HG02885 (cell line): ENCODE measurements around the gene VSIG10L2.
"Not testable (repeated sequence)": the region's sequence is repeated elsewhere in the genome, so short reads cannot be mapped to it uniquely, and the experiment has no call there.

Source experiments
- ATAC-seq: cut with Tn5 transposase; IDR thresholded peaks from one replicate; pipeline ENCODE4 v1.9.1; 2021; ENCODE audit warnings: mild to moderate bottlenecking; ENCODE audit not compliant: unreplicated experiment, poor library complexity

The VSIG10L2 gene

GRCh38 chr11:125957618-125958332 is 11.9 kb downstream of the VSIG10L2 start:
- no peak for ATAC-seq

- no peak for ATAC-seq
Measured at GRCh38 chr11:125958872-125959400, 13.1 kb downstream of the VSIG10L2 start.

- ATAC-seq, result no peak
Measured at GRCh38 chr11:125959511-125959910, 13.7 kb downstream of the VSIG10L2 start.

- no peak for ATAC-seq
Measured at GRCh38 chr11:125959931-125960330, 14.1 kb downstream of the VSIG10L2 start.

GRCh38 chr11:125960771-125961170 is 14.9 kb downstream of the VSIG10L2 start:
- no peak for ATAC-seq

- no peak for ATAC-seq
Measured at GRCh38 chr11:125967515-125967914, 21.7 kb downstream of the VSIG10L2 start.

- ATAC-seq, result no peak
Measured at GRCh38 chr11:125968354-125968753, 22.5 kb downstream of the VSIG10L2 start.

GRCh38 chr11:125971618-125972017 is 25.8 kb downstream of the VSIG10L2 start:
- no peak for ATAC-seq

- no peak for ATAC-seq
Measured at GRCh38 chr11:125974284-125974683, 28.4 kb downstream of the VSIG10L2 start.

GRCh38 chr11:125975634-125976033 is 29.8 kb downstream of the VSIG10L2 start:
- ATAC-seq, result no peak

GRCh38 chr11:125976156-125976555 is 30.3 kb downstream of the VSIG10L2 start:
- ATAC-seq, result no peak

- no peak for ATAC-seq
Measured at GRCh38 chr11:125977333-125977732, 31.5 kb downstream of the VSIG10L2 start.

- ATAC-seq, result no peak
Measured at GRCh38 chr11:125978181-125978716, 32.4 kb downstream of the VSIG10L2 start.

GRCh38 chr11:125978778-125979407 is 33.0 kb downstream of the VSIG10L2 start:
- ATAC-seq, result no peak

- ATAC-seq, result no peak
Measured at GRCh38 chr11:125979511-125979910, 33.7 kb downstream of the VSIG10L2 start.

GRCh38 chr11:125980436-125980835 is 34.6 kb downstream of the VSIG10L2 start:
- ATAC-seq, result no peak

- ATAC-seq, result no peak
Measured at GRCh38 chr11:125982348-125982730, 36.5 kb downstream of the VSIG10L2 start.

- ATAC-seq, result not testable (repeated sequence)
Measured at GRCh38 chr11:125985956-125986355, 40.1 kb downstream of the VSIG10L2 start.

GRCh38 chr11:125987066-125987641 is 41.3 kb downstream of the VSIG10L2 start:
- ATAC-seq, result no peak

- ATAC-seq, result no peak
Measured at GRCh38 chr11:125990244-125990643, 44.4 kb downstream of the VSIG10L2 start.

GRCh38 chr11:125992893-125993292 is 47.0 kb downstream of the VSIG10L2 start:
- no peak for ATAC-seq
